Stomach (tissue), 4 donors: ENCODE results near the gene ACOT13.

ENCODE experiments used
- CTCF ChIP-seq, 7 experiments: fragments of 450-650 bp in 4 of 7; fragments of 200-600 bp in 3 of 7; sonication (generic) in 3 of 7; IDR thresholded peaks; one replicate each; pipeline ENCODE4 v1.5.1; 2016 to 2019; ENCODE audit warnings: antibody characterized with exemption in 7 of 7, control low read depth in 2 of 7, mild to moderate bottlenecking in 1 of 7
- EP300 ChIP-seq: sonication (generic); formaldehyde crosslinking; IDR thresholded peaks from one replicate; pipeline ENCODE4 v1.6.1; 2017; ENCODE audit warnings: antibody characterized with exemption
- POLR2A ChIP-seq, 4 donors: fragments of 450-650 bp; IDR thresholded peaks; one replicate each; pipeline ENCODE4 v1.6.1; 2016; ENCODE audit warnings: antibody characterized with exemption in 4 of 4, control low read depth in 2 of 4, mild to moderate bottlenecking in 1 of 4, moderate library complexity in 1 of 4
- POLR2AphosphoS5 ChIP-seq, 3 donors: sonication (generic); formaldehyde crosslinking; IDR thresholded peaks; one replicate each; pipeline ENCODE4 v1.6.1; 2016; ENCODE audit warnings: antibody characterized with exemption in 3 of 3

GRCh38 chr6:24752503-24752902 lies 85.6 kb downstream of the ACOT13 start:
- TF ChIP-seq CTCF (IDR thresholded peaks at IDR 0.05) = no peak
- TF ChIP-seq POLR2AphosphoS5 (IDR thresholded peaks at IDR 0.05) = peak in 2 of 3 donors; percentile 48 to 63
- no peak for TF ChIP-seq EP300
- no peak for TF ChIP-seq POLR2A (IDR thresholded peaks at IDR 0.05)
